Type B pancreatic cell (in vitro differentiated cells): Measurements from ENCODE around the gene NUP98. TPM values are rescaled to one million over a fixed set of nuclear protein-coding genes. Genes with fewer than 3 reads are reported as not detected.
A peak's percentile ranks its signal among the peaks of the same experiment; 100 is the strongest.

Experiments used
- DNase-seq: peaks from one replicate; pipeline ENCODE4 v3.0.0; 2021; ENCODE audit warnings: mixed read lengths; ENCODE audit not compliant: unreplicated experiment; ENCODE audit errors: extremely low spot score
- H3K27ac Mint-ChIP-seq: 2 replicates; pipeline ENCODE4 v1.8.0; 2021; ENCODE audit warnings: mild to moderate bottlenecking, mixed read lengths
- H3K27me3 Mint-ChIP-seq: 2 replicates; pipeline ENCODE4 v1.8.0; 2021; ENCODE audit warnings: mixed read lengths
- H3K36me3 Mint-ChIP-seq: 2 replicates; pipeline ENCODE4 v1.8.0; 2021; ENCODE audit warnings: mixed read lengths
- H3K4me1 Mint-ChIP-seq: one replicate; pipeline ENCODE4 v1.8.0; 2021; ENCODE audit warnings: mixed read lengths; ENCODE audit not compliant: unreplicated experiment
- H3K4me3 Mint-ChIP-seq: 2 replicates; pipeline ENCODE4 v1.8.0; 2021; ENCODE audit warnings: mild to moderate bottlenecking, mixed read lengths
- H3K9me3 Mint-ChIP-seq: 2 replicates; pipeline ENCODE4 v1.8.0; 2021; ENCODE audit warnings: mixed read lengths
- CTCF ChIP-seq: fragments of 200-600 bp; sonication (generic); conservative IDR thresholded peaks from 2 replicates; pipeline ENCODE4 v1.5.0; 2021; ENCODE audit warnings: antibody characterized with exemption, mild to moderate bottlenecking
- total RNA-seq: library from RNA; stranded (reverse); gene quantifications from 2 replicates; pipeline ENCODE4 v1.2.1, GENCODE V29; 2021; ENCODE audit warnings: low replicate concordance

Gene NUP98
- total RNA-seq, 1 donor from 2014 or later, result 74.6 TPM

GRCh38 chr11:3723014-3723708 is 74.2 kb downstream of the NUP98 start:
- Mint-ChIP-seq H3K27ac (no peak overlapping the region), H3K36me3 (peaks cover 40% of the 10 kb centered on the region), H3K4me3 (no peak overlapping the region), H3K9me3 (no peaks in the 10 kb centered on the region), H3K27me3 (no peaks in the 10 kb centered on the region), H3K4me1 (peaks cover 6% of the 10 kb centered on the region)
- no peak for DNase-seq
- no peak for TF ChIP-seq CTCF

GRCh38 chr11:3722100-3722499 is 75.3 kb downstream of the NUP98 start:
- Mint-ChIP-seq H3K27ac (no peak overlapping the region), H3K36me3 (peaks cover 42% of the 10 kb centered on the region)

GRCh38 chr11:3720997-3721396 is 76.4 kb downstream of the NUP98 start:
- Mint-ChIP-seq H3K9me3 (no peaks in the 10 kb centered on the region), H3K4me3 (no peak overlapping the region), H3K36me3 (peaks cover 40% of the 10 kb centered on the region), H3K27ac (no peak overlapping the region), H3K27me3 (no peaks in the 10 kb centered on the region), H3K4me1 (peaks cover 6% of the 10 kb centered on the region)
- TF ChIP-seq CTCF, result no peak
- DNase-seq, result no peak

More at GRCh38 chr11:3722100-3722499, 75.3 kb downstream of the NUP98 start:
- no peaks in the 10 kb centered on the region for H3K27me3 Mint-ChIP-seq
- no peak for DNase-seq
- no peaks in the 10 kb centered on the region for H3K9me3 Mint-ChIP-seq
- TF ChIP-seq CTCF, result no peak
- peaks cover 6% of the 10 kb centered on the region for H3K4me1 Mint-ChIP-seq
- no peak overlapping the region for H3K4me3 Mint-ChIP-seq

- Mint-ChIP-seq H3K27me3 (no peaks in the 10 kb centered on the region), H3K4me3 (no peak overlapping the region), H3K4me1 (no peaks in the 10 kb centered on the region), H3K9me3 (no peaks in the 10 kb centered on the region), H3K36me3 (peaks cover 28% of the 10 kb centered on the region), H3K27ac (peak overlapping the region; percentile 49)
- no peak for DNase-seq
- no peak for TF ChIP-seq CTCF
Measured at GRCh38 chr11:3712274-3712673, 85.1 kb downstream of the NUP98 start.

- no peak overlapping the region for H3K27ac Mint-ChIP-seq
- DNase-seq, result no peak
- no peak overlapping the region for H3K4me3 Mint-ChIP-seq
- peaks cover 29% of the 10 kb centered on the region for H3K36me3 Mint-ChIP-seq
- no peak for TF ChIP-seq CTCF
- no peaks in the 10 kb centered on the region for H3K9me3 Mint-ChIP-seq
- no peaks in the 10 kb centered on the region for H3K4me1 Mint-ChIP-seq
- no peaks in the 10 kb centered on the region for H3K27me3 Mint-ChIP-seq
Measured at GRCh38 chr11:3710485-3711259, 86.7 kb downstream of the NUP98 start.
